Measurements from ENCODE around the gene RAD21L1. TPM values are rescaled to one million over a fixed set of nuclear protein-coding genes. Genes with fewer than 3 reads are reported as not detected.

RAD21L1 gene
- total RNA-seq, 1 donor from 2014 or later: not detected

DNA sequence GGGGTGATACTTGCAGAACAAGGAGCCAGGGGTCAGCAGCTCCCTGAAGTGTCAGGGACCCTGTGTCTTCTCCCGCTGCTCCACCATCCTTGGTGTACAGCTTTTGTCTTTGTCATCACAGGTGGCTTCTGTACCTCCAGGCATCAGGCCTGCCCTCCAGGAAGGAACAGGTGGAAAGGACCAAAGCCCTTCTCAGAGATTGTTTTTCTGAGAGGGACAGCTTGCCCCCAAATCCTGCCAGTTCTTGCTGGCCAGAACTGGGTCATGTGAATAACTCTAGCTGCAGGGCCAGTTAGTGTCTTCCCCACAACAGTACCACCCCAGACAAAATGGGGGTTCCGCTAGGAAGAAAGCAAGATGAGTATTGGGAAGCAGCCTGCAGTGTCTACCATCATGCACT, 71.6 kb downstream of the RAD21L1 start:
- no peaks in the 10 kb centered on the region for H3K36me3 Mint-ChIP-seq (ENCODE audit: insufficient read depth)
- H3K27me3 Mint-ChIP-seq: no peaks in the 10 kb centered on the region
- H3K4me3 Mint-ChIP-seq (ENCODE audit: low read depth): no peak overlapping the region
- TF ChIP-seq, protein P1, sequence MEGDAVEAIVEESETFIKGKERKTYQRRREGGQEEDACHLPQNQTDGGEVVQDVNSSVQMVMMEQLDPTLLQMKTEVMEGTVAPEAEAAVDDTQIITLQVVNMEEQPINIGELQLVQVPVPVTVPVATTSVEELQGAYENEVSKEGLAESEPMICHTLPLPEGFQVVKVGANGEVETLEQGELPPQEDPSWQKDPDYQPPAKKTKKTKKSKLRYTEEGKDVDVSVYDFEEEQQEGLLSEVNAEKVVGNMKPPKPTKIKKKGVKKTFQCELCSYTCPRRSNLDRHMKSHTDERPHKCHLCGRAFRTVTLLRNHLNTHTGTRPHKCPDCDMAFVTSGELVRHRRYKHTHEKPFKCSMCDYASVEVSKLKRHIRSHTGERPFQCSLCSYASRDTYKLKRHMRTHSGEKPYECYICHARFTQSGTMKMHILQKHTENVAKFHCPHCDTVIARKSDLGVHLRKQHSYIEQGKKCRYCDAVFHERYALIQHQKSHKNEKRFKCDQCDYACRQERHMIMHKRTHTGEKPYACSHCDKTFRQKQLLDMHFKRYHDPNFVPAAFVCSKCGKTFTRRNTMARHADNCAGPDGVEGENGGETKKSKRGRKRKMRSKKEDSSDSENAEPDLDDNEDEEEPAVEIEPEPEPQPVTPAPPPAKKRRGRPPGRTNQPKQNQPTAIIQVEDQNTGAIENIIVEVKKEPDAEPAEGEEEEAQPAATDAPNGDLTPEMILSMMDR (IDR thresholded peaks at IDR 0.05; ENCODE audit: unreplicated experiment): no peak
- H3K4me1 Mint-ChIP-seq (ENCODE audit: low read depth): no peaks in the 10 kb centered on the region
- no peak for DNase-seq (ENCODE audit: low spot score, unreplicated experiment)
- no peak overlapping the region for H3K27ac Mint-ChIP-seq
- no peaks in the 10 kb centered on the region for H3K9me3 Mint-ChIP-seq (ENCODE audit: low read depth)

DNA sequence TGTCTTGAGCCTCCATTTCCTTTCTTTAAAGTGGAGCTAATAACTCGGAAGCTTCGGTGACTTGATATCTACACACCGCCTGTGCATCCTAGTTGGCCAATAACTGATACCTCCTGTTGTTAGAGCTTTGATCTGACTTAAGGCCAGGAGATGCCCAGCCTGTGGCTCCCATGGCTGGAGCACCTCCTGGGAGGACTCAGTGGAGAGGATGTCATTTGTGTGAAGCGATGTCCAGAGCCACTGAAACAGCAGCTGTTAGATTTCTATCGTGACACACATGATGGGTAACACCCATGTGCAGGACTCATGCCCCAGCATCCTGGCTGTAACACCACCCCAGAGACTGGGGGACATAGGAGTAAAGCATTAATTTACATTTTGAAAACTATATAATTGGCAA, 72.3 kb downstream of the RAD21L1 start:
- H3K36me3 Mint-ChIP-seq (ENCODE audit: insufficient read depth): no peaks in the 10 kb centered on the region
- H3K27ac Mint-ChIP-seq: no peak overlapping the region
- no peak overlapping the region for H3K4me3 Mint-ChIP-seq (ENCODE audit: low read depth)
- H3K9me3 Mint-ChIP-seq (ENCODE audit: low read depth): no peaks in the 10 kb centered on the region
- no peaks in the 10 kb centered on the region for H3K4me1 Mint-ChIP-seq (ENCODE audit: low read depth)
- H3K27me3 Mint-ChIP-seq: no peaks in the 10 kb centered on the region
- DNase-seq (ENCODE audit: low spot score, unreplicated experiment): no peak
- TF ChIP-seq, protein P1 (IDR thresholded peaks at IDR 0.05; ENCODE audit: unreplicated experiment): no peak

DNA sequence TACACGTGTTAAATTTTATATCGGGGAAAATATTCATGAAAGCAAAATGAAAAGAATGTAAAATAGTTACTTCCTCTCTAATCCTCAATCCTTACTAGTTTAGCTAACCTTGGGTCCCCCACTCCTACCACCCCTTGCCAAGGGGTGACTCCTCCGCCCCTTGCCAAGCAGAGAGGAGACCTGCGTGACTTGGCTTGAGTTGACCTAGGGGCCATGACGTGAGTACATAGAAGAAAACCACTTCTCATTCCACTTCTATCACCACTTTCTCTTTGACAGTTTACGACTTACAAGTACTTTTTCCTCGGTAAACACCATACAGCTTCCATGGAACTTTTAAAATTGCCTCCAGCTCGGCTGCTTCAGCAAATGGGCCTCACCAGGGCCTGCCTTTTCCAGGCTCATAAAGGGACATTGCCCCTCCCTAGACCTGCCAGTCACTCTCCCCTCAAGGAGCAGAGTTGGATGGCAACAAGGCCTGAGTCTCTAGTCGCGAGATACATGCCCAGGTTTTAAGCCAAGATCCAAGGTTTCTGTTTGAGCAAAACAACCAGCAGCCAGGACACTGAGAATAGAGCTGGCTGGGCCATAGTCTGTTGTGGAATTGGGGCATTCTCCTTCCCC, 73.2 kb downstream of the RAD21L1 start:
- Mint-ChIP-seq H3K36me3 (ENCODE audit: insufficient read depth) (no peaks in the 10 kb centered on the region), H3K27ac (no peak overlapping the region), H3K4me1 (ENCODE audit: low read depth) (no peaks in the 10 kb centered on the region), H3K27me3 (no peaks in the 10 kb centered on the region), H3K4me3 (ENCODE audit: low read depth) (no peak overlapping the region), H3K9me3 (ENCODE audit: low read depth) (no peaks in the 10 kb centered on the region)
- TF ChIP-seq, protein P1 (IDR thresholded peaks at IDR 0.05; ENCODE audit: unreplicated experiment): no peak
- DNase-seq (ENCODE audit: low spot score, unreplicated experiment): no peak

DNA sequence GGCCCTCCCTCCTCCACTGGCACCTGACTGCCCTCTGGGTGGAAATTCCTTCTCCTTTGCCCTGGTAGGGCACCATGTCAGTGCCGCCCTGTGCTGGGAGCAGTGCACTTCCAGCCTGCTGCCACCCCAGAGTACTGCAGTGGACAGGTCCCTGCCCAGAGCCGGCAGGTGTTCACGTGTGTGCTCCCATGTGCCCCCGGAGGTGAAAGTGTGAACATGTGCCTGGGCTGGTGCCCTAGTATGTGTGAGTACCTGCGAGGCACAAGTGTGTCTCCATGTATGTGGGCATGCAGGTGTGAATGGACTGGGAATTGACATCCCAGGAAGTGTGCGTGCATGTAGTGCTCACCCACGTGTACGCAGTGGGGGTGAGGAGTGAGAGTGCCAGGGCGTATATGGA, 73.7 kb downstream of the RAD21L1 start:
- DNase-seq (ENCODE audit: low spot score, unreplicated experiment): no peak
- H3K27ac Mint-ChIP-seq: no peak overlapping the region

DNA sequence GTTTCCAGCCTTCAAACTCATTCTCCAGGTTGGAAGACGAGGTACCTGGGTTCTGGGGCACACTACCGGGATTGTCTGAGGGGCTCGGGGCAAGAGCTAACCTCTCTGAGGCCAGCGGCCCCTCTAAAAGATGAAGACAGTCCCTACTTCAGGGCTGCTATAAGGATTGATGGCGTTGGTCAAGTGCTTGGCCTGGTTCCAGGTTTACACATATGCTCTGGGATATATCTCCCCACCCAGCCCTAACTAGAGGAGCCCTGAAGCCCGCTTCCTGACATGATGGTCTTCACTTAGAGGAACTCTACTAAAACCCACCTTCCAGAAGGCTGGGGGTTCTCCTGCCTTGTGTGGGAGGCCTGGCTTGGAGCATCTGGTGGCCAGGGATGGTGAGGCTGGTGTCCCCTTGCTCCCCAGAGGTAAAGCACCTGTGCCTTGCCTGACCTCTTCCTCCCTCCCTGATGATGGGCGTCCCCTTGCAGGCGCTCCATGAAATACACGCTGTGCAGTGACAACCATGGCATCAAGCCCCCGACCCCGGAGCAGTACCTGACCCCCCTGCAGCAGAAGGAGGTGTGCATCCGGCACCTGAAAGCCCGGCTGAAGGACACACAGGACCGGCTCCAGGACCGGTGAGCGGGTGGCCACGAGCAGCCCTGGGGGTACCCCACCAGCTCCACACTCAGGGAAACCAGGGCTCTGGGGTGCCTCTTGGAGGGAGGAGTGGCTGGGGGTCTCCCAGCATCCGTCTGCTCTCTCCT, 74.4 kb downstream of the RAD21L1 start:
- no peak overlapping the region for H3K27ac Mint-ChIP-seq
- DNase-seq (ENCODE audit: low spot score, unreplicated experiment): no peak

More for the DNA sequence above, 73.7 kb downstream of the RAD21L1 start:
- no peaks in the 10 kb centered on the region for H3K27me3 Mint-ChIP-seq
- no peaks in the 10 kb centered on the region for H3K4me1 Mint-ChIP-seq (ENCODE audit: low read depth)
- TF ChIP-seq, protein P1 (IDR thresholded peaks at IDR 0.05; ENCODE audit: unreplicated experiment): peak; percentile 49
- no peaks in the 10 kb centered on the region for H3K36me3 Mint-ChIP-seq (ENCODE audit: insufficient read depth)
- H3K4me3 Mint-ChIP-seq (ENCODE audit: low read depth): no peak overlapping the region
- no peaks in the 10 kb centered on the region for H3K9me3 Mint-ChIP-seq (ENCODE audit: low read depth)

More for the DNA sequence above, 74.4 kb downstream of the RAD21L1 start:
- no peaks in the 10 kb centered on the region for H3K4me1 Mint-ChIP-seq (ENCODE audit: low read depth)
- no peaks in the 10 kb centered on the region for H3K27me3 Mint-ChIP-seq
- TF ChIP-seq, protein P1 (IDR thresholded peaks at IDR 0.05; ENCODE audit: unreplicated experiment): no peak
- H3K36me3 Mint-ChIP-seq (ENCODE audit: insufficient read depth): no peaks in the 10 kb centered on the region
- no peak overlapping the region for H3K4me3 Mint-ChIP-seq (ENCODE audit: low read depth)
- H3K9me3 Mint-ChIP-seq (ENCODE audit: low read depth): no peaks in the 10 kb centered on the region
